Effector memory CD4-positive, alpha-beta T cell (primary cell): ENCODE data around the gene CPNE2.
"Not testable (repeated sequence)": the region's sequence is repeated elsewhere in the genome, so short reads cannot be mapped to it uniquely, and the experiment has no call there.

Source experiments
- DNase-seq, 3 donors: peaks; one replicate each; pipeline ENCODE4 v3.0.0-alpha.2; 2020
- H3K27ac ChIP-seq: 2 replicates; pipeline ENCODE4 v1.7.0; 2013; ENCODE audit warnings: mild to moderate bottlenecking, low read length, moderate library complexity; ENCODE audit not compliant: insufficient read depth, poor library complexity, severe bottlenecking
- H3K27me3 ChIP-seq: replicated peaks from 2 replicates; pipeline ENCODE4 v1.7.0; 2013; ENCODE audit warnings: mild to moderate bottlenecking, low read length; ENCODE audit not compliant: insufficient read depth, control insufficient read depth, poor library complexity, severe bottlenecking
- H3K36me3 ChIP-seq: 2 replicates; pipeline ENCODE4 v1.7.0; 2013; ENCODE audit warnings: mild to moderate bottlenecking, low read length, moderate library complexity; ENCODE audit not compliant: control insufficient read depth, insufficient read depth
- H3K4me1 ChIP-seq: 2 replicates; pipeline ENCODE4 v1.7.0; 2013; ENCODE audit warnings: low read length, mild to moderate bottlenecking; ENCODE audit not compliant: control insufficient read depth, insufficient read depth, poor library complexity, severe bottlenecking
- H3K4me3 ChIP-seq: 2 replicates; pipeline ENCODE4 v1.7.0; 2013; ENCODE audit warnings: low read length, low read depth, mild to moderate bottlenecking; ENCODE audit not compliant: insufficient read depth, poor library complexity, severe bottlenecking
- H3K9me3 ChIP-seq: 2 replicates; pipeline ENCODE4 v1.7.0; 2013; ENCODE audit warnings: mild to moderate bottlenecking, low read length, moderate library complexity; ENCODE audit not compliant: control insufficient read depth

The CPNE2 gene

DNA sequence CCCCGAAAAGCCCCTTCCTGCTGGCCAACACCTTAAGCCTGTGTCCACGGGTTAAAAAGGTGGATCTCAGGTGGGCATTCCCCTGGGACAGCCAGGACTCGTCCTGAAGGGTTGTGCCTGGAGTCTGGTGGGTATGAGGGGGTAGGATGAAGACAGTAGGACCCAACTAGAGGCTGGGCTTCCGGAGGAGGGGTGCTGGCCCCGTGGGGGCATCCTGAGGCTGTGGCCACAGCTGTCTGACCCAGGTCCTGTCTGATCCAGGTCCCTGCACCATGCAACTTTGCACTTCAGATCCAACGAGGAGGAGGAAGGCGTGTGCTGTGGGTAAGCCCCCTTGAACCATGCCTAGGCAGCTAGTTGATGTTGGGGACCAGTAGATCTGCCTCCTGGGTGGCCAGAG is 37.6 kb upstream of the CPNE2 start:
- no peak for DNase-seq
- Histone ChIP-seq H3K27ac (no peak overlapping the region), H3K4me3 (no peak overlapping the region), H3K4me1 (no peaks in the 10 kb centered on the region), H3K36me3 (peaks cover 76% of the 10 kb centered on the region), H3K9me3 (no peaks in the 10 kb centered on the region), H3K27me3 (no peaks in the 10 kb centered on the region)

DNA sequence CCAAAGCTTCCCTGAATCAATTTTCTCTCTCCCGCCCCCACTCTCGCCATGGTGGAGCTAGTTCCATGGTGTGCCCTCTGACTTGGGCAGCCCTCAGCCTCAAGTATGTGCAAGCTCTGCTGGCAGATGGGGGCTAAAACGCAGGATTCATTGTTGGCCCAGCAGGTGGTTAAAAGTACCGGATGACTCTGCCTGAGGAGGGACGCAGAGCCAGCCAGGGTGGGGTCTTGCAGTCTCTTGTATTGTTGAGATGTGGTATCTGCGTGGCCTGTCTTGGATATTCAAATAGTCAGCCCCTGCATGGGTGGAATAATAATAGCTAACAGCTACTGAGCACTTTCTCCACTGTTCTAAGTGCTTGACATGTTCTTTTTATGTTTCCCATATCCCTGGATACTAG is 36.7 kb upstream of the CPNE2 start:
- no peak for DNase-seq

GRCh38 chr16:57058291-57058861 is 34.0 kb upstream of the CPNE2 start:
- DNase-seq, result no peak
- Histone ChIP-seq H3K27ac (no peak overlapping the region), H3K27me3 (no peaks in the 10 kb centered on the region), H3K4me1 (no peaks in the 10 kb centered on the region), H3K9me3 (no peaks in the 10 kb centered on the region), H3K4me3 (no peak overlapping the region), H3K36me3 (peaks cover 76% of the 10 kb centered on the region)

More for the DNA sequence above, 36.7 kb upstream of the CPNE2 start:
- Histone ChIP-seq H3K27me3 (no peaks in the 10 kb centered on the region), H3K9me3 (no peaks in the 10 kb centered on the region), H3K36me3 (peaks cover 76% of the 10 kb centered on the region), H3K4me3 (no peak overlapping the region), H3K4me1 (no peaks in the 10 kb centered on the region), H3K27ac (no peak overlapping the region)

GRCh38 chr16:57060323-57061083 is 31.9 kb upstream of the CPNE2 start:
- no peaks in the 10 kb centered on the region for H3K4me1 ChIP-seq
- H3K27ac ChIP-seq, result peak overlapping the region; percentile 16
- no peak overlapping the region for H3K4me3 ChIP-seq
- H3K36me3 ChIP-seq, result peaks cover 64% of the 10 kb centered on the region
- H3K9me3 ChIP-seq, result no peaks in the 10 kb centered on the region
- no peaks in the 10 kb centered on the region for H3K27me3 ChIP-seq
- no peak for DNase-seq

DNA sequence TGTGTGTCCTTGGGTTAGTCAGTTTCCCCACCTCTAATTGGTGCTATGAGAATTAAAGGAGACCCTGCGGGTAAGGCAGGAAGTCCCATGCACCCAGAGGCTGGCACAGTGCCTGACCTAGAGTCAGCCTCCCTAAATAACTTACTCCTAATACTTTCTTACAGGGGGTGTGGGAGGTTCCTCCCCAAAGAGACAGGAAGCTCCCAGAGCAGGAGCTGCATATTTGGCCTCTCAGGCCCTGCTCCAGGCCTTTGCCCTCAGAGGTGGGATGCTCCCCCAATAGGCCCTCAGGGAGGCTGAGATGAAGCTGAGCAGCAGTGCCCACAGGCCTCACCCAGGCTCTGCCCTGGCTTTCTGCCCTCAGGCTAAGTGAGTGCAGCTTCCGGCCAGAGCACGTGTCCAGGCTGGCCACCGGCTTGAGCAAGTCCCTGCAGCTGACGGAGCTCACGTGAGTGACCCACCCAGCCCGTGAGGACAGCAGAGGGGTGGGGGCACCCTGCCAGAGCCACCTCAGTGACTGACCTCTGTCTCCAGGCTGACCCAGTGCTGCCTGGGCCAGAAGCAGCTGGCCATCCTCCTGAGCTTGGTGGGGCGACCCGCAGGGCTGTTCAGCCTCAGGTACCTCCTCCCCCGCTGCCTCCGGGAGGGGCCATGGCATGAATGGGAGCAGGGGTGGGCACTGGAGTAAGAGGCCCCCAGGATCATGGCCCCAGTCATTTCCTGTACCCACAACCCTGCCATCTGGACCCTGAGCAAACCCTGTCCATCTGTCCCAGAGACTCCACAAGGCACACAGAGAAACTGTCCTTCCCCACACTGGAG is 31.1 kb upstream of the CPNE2 start:
- Histone ChIP-seq H3K27ac (no peak overlapping the region), H3K9me3 (no peaks in the 10 kb centered on the region), H3K36me3 (peaks cover 60% of the 10 kb centered on the region), H3K4me1 (no peaks in the 10 kb centered on the region), H3K27me3 (no peaks in the 10 kb centered on the region), H3K4me3 (no peak overlapping the region)
- DNase-seq, result no peak

GRCh38 chr16:57062329-57062728 is 30.1 kb upstream of the CPNE2 start:
- Histone ChIP-seq H3K27me3 (no peaks in the 10 kb centered on the region), H3K9me3 (no peaks in the 10 kb centered on the region), H3K36me3 (peaks cover 68% of the 10 kb centered on the region), H3K27ac (no peak overlapping the region), H3K4me3 (no peak overlapping the region), H3K4me1 (no peaks in the 10 kb centered on the region)
- no peak for DNase-seq

GRCh38 chr16:57063189-57063588 is 29.2 kb upstream of the CPNE2 start:
- H3K9me3 ChIP-seq, H3K4me3 ChIP-seq, H3K4me1 ChIP-seq, DNase-seq, H3K27me3 ChIP-seq, H3K27ac ChIP-seq: not testable (repeated sequence)
- peaks cover 68% of the 10 kb centered on the region for H3K36me3 ChIP-seq

DNA sequence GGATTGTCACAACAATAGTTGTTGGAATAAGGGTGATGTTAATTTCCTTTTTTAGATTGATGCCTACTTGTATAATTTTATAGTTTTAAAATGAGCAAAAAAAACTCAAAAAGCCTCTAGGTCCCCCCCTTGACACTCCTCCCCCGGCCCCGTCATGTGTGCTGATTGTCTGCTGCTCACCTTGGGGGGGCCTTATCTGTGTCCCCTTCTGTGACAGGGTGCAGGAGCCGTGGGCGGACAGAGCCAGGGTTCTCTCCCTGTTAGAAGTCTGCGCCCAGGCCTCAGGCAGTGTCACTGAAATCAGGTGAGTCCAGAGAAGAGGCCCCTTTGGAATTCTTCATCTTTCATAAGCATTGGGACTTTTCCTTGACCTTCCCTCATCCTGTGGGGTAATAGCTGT is 27.4 kb upstream of the CPNE2 start:
- peaks cover 65% of the 10 kb centered on the region for H3K36me3 ChIP-seq
- H3K4me3 ChIP-seq, result no peak overlapping the region
- H3K9me3 ChIP-seq, result no peaks in the 10 kb centered on the region
- H3K27ac ChIP-seq, result peak overlapping the region; percentile 22
- DNase-seq, result no peak
- H3K4me1 ChIP-seq, result no peaks in the 10 kb centered on the region
- H3K27me3 ChIP-seq, result no peaks in the 10 kb centered on the region

DNA sequence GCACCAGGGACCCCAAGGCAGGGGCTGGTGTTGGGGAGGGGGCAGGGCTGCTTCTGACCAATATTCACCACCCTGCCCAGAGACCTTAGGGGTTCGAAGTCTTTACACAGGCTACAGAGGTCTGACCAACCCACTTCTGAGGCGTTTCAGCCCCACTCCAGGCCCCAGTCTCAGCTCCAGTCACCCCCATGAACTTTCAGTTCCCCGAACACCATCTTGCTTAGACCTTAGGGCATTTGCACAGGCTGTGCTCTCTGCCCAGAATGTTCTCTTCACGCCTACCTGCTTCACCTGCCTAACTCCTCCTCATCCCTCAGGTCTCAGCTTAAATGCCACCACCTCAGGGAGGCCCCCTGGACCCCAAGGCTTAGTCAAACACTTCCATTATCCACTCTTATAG is 25.8 kb upstream of the CPNE2 start:
- no peak for DNase-seq
- no peak overlapping the region for H3K4me3 ChIP-seq
- H3K36me3 ChIP-seq, result peaks cover 60% of the 10 kb centered on the region
- no peaks in the 10 kb centered on the region for H3K4me1 ChIP-seq
- no peaks in the 10 kb centered on the region for H3K27me3 ChIP-seq
- no peak overlapping the region for H3K27ac ChIP-seq
- no peaks in the 10 kb centered on the region for H3K9me3 ChIP-seq

GRCh38 chr16:57067347-57067746 is 25.0 kb upstream of the CPNE2 start:
- Histone ChIP-seq H3K9me3 (no peaks in the 10 kb centered on the region), H3K36me3 (peaks cover 62% of the 10 kb centered on the region), H3K4me1 (no peaks in the 10 kb centered on the region), H3K4me3 (no peak overlapping the region), H3K27me3 (no peaks in the 10 kb centered on the region), H3K27ac (no peak overlapping the region)
- no peak for DNase-seq
